Stimulated activated CD8-positive, alpha-beta memory T cell treated with anti-CD3 and anti-CD28 coated beads, Interleukin-12 subunit alpha, Interleukin-12 subunit beta, amount 100 ng/mL, for 4 hours (primary cell): Measurements from ENCODE around the gene GPS1.

ENCODE experiments used
- DNase-seq: peaks from one replicate; pipeline ENCODE4 v3.0.0-alpha.2; 2020; ENCODE audit warnings: low read depth

GPS1 gene

DNA sequence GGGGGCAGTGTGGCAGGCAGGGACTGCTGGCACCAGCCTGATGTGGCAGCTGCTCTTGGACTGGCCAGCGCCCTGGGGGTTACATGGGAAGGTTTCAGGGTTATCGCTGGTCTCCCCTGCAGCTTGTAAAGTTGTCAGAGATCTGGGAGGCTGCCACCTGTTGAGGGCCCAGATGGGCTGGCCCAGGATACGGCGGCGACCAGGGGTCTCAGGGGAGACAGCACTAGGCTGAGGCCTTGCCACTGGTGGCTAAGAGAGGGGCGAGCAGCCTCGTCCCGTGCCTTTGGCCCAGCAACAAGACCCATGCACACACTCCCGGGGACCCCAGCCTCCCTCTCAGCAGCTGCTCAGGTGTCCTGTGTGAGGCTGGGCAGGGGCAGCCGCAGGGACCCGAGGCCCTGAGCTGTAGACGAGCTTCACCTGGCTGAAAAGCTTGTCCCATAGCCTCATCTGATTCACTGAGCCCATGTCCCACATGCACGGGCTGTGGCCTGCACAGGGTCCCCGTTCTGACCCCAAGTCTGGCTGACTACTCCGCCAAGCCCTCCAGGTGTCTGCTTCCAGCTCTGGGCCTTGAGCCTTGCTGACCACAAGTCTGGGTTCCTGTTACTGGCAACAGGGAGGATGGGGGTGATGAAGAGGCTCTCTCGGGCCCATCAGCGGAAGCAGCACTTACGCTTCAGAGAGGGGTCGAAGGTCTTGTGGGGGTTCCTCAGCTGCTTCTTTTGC is 7.7 kb downstream of the GPS1 start:
- DNase-seq, result no peak

DNA sequence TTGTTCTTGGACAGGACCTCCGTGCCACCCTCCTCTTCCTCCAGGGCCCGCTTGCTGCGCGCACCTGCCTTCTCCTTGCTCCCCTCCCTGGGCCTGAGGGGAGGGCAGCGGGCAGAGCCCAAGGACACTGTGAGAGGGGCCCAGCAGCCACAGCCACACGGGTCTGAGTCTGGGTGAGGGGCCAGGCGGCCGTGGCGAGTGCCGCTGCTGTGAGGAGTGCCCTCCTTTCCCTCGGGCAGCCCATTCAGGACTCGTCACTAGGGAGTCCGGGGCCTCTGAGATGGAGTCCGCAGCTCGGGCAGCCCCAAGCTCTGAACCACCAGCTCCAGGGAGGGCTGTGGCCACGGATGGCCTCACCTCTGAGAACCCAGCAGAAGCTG is 8.3 kb downstream of the GPS1 start:
- DNase-seq, result no peak

DNA sequence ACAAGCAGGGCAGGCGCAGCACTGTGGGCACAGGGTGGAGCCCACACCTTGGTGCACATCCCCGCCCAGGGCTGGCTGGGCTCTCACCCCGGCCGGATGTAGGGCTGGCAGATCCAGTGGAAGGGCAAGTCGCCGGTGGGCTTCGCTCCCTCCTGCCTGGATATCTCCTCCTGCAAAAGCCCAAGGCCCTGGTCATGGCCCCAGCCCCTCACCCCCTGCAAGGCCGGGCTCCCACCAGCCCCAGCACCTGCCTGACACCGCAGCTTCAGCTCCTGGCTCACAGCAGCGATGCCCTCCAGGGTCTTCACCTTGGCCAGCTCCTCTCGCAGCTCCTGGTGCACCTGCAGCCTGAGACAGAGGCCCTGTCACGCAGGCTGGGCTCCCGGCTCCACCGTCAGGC is 8.9 kb downstream of the GPS1 start:
- DNase-seq, result no peak

DNA sequence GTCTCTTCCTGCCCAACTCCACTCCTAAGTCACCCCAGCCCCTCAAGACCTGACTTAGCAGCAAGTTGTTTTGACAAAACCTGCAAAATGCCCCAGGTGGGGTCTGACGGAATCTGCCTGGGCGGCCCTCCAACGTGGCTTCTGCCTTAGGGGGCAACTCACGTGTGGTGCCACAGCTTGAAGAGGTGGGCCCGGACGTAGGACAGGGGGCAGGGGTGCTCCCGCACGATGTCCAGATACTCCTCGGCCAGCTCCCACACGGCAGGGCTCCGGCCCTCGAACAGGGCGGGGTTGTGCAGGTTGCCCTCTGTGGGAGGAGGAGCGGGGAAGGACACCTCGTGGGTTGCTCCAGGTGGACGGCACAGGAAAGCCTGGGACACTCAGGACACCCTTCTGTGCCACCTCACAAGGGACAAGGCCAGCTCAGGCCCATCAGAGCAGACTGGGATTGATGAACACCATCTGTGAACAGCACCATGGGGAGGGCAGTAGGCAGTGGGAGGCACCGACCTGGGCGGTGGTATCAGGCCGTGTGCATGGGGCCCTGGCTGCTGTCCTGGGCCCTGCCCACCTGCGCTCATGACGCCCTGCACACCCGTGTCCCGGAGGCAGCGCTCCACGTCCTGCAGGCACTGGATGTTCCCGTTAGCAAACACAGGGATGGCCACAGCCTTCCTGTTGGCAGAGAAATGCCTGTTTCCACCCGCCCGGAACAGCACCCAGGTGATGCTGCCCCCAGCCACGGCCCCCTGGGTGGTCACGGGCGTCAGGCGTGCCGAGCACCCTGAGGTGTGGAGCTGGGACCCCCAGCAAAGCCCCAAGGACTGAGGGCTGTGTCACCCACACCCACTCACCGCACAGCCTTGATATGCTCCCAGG is 9.6 kb downstream of the GPS1 start:
- DNase-seq, result no peak

DNA sequence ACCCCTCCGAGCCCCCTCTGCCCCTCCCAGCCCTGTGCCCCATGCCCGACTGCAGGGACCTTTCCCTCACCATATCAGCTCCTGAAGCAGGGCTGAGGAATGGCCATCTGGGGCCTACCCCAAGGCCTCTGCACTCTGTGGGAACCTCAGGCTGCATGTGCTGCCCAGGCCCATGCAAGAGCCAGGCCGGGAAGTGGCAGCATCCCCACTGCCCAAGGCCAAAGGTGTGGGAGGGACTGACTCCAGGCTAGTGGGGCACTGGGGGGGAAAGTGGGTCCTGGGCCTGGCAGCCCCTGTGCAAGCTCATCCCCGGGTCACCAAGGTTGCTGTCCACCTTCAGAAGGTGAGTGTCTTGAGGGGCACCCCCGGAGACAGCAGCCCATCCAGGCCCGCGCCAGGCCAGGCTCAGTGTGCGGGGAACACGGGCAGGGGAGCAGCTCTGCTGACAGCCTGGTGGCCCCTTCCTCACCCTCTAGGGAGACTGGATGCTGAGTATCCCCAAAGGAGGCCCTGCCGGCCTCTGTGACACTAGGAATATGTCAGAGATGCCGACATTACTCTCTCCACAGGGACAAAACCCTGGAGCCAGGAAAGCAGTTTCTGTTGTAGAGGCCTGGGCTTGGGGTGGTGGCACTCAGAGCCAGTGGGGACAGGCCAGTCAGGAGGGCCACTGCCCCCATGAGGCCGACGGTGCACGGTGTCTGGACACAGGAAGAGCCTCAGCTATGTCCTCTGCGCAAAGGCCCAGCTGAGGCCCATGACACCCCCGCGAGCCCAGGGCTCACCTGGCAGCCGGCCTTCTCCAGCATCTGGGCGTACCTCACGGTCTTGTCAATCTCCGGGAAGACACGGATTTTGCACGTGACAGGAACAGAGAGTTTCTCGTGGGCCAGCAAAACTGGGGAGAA is 10.6 kb downstream of the GPS1 start:
- no peak for DNase-seq

DNA sequence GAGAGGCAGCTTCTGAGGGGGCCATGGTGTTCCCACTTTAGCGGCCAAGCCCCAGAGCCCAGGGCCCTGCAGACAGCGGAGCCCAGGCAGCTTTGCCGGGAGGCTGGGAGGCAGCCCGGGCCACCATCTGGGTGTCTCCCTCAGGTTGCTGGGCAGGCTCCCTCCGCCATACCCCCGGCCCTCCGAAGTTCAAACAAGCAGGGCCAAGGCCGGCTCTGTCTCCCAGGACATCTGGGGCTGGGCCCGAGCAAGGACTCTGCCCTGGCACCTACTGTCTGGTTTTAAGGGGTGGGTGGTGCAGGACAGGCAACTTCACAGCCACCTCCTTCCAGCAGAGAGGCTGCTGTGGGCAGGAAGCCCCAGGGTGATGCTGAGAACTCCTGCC is 11.3 kb downstream of the GPS1 start:
- DNase-seq, result no peak

DNA sequence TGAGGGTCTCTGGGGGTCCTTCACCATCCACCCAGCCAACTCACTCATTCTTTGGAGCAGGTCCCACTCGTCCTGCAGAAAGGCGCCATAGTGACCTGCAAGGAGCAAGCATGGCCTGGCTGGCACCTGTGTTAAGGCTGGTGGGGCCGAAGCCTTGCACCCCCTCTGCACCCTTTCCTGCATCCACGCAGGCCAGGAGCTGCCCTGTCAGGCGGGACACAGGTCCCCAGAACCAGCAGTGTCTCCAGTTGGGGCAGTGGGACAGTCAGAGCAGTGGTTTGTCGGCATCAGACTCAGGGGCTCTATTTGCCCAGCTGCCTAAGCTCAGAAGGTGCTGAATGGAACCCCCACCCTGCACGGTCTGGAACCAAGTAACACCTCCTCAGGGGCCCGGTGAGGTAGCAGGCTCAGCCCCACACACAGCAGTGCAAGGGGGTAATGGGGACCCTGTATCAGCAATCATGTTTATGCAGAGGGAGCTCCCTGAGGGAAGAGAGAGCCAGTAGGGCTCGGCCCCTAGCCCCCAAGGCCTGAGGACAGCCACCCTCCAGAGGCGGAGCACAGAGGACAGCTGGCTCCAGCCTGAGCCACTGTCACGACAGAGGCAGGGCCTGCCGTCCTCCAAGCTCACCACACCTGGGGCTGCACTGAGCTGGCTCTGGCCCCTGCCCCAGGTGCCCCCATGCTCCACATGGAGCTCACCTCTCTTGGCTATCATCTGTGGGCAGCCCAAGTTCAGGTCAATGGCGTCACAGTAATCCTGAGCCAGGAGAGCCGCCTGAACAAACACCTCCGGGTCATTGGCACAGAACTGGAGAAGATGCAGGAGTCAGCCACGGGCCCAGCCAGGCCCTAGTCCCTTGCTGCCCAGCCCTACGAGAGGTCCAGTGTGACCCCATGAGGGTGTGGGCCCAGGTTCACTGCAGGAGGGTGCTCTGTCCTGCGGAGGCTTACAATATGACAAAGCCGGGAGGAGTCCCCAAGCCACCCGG is 12.0 kb downstream of the GPS1 start:
- no peak for DNase-seq

DNA sequence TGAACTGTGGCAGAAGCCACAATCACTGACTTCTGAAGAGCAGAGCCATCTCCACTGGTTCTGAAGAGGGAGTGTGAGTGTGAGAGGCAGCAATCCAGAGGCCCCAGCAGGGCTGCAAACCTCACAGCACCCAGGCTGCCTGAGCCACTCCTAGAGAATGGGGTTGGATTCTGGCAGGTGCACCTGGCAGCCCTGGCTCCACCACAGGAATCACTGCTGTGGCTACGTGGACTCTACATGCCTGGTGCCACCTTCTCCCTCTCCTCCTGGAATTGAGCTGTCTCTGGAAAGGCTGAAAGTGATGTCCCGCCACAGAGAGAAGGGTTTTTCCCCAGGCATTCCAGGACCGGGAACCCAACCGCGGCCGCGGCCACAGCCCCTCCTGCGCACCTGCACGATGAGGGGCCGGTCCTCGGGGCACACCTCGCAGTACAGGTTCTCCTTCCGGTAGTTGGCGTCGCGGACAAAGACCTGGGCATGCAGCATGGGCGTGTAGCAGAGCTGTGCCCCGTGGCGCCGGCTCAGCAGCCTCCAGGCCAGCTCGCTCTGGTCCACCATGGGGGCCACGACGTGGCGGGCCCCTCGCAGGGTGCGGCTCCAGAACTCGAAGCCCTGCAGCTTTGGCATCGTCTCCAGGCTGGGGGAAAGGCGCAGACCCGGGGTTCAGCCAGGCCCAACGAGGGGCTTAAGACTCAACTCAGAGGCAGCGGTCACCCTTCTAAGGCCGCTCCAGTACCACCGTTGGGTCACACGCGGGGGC is 12.9 kb downstream of the GPS1 start:
- DNase-seq, result no peak

DNA sequence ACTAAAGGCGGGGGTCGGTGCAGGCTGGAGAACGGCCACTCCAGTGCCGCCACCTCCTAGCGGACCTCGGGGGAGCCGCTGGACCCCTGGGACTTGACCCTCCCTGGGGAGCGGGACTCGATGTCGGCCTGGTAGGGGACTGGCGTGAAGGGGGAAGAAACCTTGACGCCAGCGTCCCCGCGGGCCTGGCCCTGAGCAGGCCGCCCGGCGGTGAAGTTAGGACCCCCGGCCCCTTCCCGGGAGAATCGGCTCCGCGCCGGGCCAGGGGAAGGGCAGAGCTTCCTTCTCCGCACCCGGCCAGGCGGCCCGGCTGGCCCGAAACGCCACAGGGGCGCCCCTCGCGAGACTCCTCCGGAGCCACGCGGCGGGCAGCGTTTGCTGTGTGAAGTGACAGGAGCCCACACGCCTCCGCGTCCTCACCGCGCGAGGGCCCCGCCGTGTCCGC is 13.5 kb downstream of the GPS1 start:
- DNase-seq, result peak; percentile 31

DNA sequence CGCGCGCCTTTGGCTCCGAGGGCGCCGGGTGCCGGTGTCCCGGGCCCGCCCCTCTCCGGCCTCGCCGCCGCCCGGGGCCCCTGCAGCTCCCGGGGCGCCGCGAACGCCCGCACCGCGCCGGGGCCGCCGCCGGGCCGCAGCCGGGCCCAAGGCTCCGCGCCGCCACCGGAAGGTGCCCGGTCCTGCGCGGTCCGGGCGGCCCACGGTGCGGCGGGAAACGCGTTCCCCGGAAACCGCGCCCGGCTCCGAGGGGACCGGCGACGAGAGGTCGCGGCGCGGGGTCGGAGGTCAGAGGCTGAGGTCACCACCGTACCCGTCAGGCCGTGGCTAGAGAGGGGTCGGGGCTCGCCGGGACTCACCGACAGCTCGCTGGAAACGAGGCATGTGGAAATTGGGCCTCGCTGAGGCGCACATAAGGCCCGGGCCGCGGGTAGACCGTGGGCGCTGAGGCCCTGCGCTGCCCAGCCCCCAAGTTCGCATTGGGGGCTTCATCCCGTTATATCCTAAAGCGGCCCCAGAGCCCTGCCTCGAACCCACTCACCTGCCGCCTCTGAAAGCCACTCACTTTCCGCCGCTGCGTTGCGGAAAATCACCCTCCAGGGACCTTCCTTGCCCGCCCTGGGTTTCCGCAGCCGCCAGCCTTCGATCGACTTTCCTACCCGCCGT is 14.1 kb downstream of the GPS1 start, which contains the start of gene DUS1L:
Gene DUS1L (minus strand): TSS at position 167 of the 666 bp plus-strand sequence. CDS start 745 bp downstream, outside the sequence.
- peak; percentile 48 for DNase-seq

DNA sequence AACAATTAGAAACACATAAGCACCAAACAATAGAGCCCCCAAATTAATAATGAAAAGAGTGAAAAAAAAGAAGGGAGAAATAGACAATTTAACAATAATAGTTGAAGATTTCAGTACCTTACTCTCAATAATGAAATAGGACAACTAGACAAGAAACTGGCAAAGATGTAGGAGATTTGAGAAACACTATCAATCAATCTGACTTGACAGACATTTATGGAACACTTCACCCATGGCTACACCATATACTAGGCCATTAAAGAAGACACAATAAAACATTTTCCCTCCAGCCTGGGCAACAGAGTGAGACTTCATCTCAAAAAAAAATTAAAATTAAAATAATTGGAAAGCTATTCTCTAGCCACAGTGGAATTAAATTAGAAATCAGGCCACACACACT is 18.9 kb downstream of the GPS1 start:
- DNase-seq, result no peak

DNA sequence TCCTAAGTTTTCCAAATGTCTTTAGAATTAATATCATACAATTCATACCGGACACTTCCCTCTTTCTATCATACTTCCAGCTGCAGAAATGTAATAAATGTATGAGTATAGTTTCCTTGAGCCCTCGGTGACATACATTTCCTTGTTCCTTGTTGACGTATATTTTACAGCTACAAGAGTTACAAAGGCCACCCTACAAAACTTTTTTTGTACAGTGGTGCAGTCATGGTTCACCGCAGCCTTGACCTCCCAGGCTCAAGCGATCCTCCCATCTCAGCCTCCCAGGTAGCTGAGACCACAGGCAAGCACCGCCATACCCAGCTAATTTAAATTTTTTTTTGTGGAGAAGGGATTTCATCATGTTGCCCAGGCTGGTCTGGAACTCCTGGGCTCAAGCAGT is 21.1 kb downstream of the GPS1 start:
- DNase-seq, result no peak

DNA sequence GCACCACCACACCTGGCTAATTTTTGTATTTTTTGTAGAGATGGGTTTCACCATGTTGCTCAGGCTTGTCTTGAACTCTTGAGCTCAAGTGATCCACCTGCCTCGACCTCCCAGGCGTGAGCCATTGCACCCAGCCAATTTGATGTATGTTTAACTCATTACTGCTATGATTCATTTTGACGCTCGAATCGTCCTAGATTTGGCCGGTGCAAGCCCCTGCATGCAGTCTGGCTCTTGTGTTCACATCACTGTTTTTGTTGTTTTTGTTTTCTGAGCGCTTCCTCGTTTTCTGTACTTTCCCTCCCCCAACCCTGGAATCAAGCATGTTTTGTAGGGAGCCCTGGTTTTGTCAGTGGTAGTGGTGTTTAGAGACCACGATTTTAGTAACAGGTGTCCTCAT is 21.7 kb downstream of the GPS1 start:
- no peak for DNase-seq

DNA sequence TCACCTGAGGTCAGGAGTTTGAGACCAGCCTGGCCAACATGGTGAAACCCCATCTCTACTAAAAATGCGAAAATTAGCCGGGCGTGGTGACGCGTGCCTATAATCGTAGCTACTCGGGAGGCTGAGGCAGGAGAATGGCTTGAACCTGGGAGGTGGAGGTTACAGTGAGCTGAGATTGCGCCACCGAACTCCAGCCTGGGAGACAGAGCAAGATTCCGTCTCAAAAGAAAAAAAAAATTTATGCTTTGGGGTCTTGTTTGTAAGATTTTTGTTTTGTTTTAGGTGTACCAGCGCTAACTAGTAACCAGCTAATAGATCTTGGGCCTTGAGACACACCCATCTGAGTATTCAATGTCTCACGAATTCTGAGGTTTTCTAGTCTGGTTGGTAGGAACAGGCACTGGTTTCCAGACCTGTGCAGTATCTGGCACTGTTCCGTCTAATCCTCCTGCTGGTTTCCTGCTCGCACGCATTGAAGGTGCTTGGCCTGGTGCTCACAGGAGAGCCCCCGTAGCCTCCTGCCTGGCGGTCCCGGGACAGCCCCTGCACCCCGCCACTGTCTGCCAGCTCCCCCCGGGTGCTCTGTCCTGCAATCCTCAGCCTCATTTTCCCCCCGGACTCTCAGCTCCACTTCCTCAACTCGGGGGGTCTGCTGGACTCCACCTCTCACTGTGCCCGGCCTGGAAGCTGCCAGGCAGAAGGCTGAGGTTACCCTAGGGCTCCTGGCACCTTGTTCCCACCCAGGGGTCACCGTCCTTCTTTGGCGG is 24.5 kb downstream of the GPS1 start:
- no peak for DNase-seq

DNA sequence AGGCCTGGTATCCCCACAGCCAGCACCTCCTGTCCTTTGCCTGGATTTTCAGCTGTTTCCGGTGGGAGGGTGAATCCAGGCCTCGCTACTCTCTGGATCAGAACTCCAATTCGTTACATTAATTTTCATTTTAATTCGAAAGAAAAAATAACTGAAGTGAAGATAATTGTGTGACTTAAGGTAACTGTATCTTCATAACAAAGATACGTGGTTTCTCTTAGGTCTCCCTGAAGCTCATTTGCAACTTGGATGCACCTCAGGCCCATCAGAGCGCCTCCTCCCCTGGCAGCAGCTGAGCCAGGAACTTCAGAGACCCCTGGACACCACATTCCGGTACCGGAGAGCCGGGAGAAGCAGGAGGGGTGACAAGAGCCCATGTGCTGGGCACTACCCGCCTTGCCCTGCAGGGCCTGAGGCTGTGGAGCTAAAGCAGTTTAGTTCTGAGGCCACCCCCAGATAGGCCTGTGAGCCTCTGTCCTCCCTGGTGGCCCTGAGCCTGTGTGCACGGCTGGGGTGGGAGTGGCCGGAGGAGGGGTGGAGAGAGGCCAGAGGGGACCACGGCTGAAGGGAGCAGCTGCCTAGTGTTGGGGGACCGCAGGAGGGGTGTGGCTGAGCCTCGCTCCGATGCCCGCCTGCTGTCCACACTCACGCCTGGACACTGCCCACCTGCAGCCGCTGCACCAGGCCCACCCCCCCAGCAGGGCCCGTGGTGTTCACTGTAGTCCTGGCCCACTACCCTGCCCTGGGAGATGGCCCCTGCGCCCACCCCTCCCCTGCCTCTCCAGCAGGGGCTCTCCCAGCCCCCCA is 25.3 kb downstream of the GPS1 start:
- no peak for DNase-seq

DNA sequence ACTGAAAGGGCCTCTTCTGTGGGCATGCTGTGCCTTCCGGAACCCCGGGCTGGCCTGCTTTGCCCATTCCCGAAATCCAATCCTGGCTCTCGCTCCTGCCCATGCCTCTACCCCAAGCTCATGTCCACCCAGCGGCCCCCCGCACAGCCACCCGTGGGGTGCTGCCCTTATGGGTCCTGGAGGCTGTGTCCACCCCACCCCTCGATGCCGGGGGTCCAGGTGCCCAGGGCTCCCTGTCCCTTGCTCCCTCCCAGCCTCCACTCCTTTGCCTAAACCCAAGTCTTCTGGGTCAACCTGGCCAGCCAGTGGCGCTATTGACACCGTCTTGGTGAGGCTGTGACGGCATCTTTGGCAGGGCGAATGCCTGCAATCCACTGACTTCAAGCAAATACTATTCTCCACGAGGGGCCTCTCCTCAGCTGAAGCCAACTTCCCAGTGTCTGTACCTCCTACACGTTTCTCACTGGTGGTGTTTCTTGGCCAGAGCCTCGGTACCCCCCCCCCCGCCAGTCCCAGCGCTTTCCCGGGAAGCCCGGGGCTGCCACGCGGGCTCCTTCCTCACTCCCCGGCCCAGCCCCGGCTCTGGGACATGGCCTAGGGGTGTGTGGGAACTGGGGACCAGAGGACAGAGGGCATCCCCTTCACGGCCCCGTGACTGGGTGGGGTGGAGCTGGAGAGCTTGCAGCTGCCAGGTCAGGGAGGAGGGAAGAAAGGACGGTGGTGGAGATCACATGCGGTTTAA is 26.1 kb downstream of the GPS1 start:
- DNase-seq, result no peak

DNA sequence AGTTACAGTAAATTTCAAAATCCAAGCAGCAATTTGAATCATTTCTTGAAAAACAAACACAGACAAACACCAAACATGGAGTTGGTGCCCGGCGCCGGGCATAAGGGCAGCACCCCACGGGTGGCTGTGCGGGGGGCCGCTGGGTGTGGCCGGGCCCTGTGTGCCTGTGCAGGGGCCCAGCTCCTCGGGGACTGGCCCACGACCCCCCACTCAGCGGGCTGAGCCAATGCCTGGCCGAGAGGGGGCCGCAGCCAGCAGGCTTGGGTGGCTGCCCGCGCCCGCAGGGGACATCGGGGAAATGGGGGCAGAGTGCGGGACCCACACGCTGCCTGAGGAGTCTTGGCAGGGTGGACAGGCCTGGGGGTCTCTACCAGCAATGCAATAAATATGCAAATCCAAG is 26.7 kb downstream of the GPS1 start:
- no peak for DNase-seq
